GM06990 (cell line): ENCODE results near the gene DOCK1.

Experiments
- DNase-seq: peaks from one replicate; pipeline ENCODE4 v3.0.0-alpha.2; 2011; ENCODE audit not compliant: insufficient read length; ENCODE audit errors: extremely low read depth
- H3K27me3 ChIP-seq: replicated peaks from 2 replicates; pipeline ENCODE4 v1.6.0; 2011; ENCODE audit warnings: low read length; ENCODE audit not compliant: control insufficient read depth, insufficient read depth
- H3K36me3 ChIP-seq: 2 replicates; pipeline ENCODE4 v1.5.1; 2011; ENCODE audit warnings: low read length; ENCODE audit not compliant: control insufficient read depth, insufficient read depth
- H3K4me3 ChIP-seq: replicated peaks from 2 replicates; pipeline ENCODE4 v1.5.1; 2011; ENCODE audit warnings: low read depth, mild to moderate bottlenecking, control low read depth, low read length
- CTCF ChIP-seq: IDR thresholded peaks from 2 replicates; pipeline ENCODE4 v1.5.1; 2011; ENCODE audit warnings: low read length, control low read depth, mild to moderate bottlenecking, inconsistent platforms; ENCODE audit not compliant: insufficient read depth, poor library complexity, severe bottlenecking

DOCK1 gene

GRCh38 chr10:126945351-126946030, 40.3 kb downstream of the DOCK1 start:
- TF ChIP-seq CTCF = no peak
- H3K27me3 ChIP-seq = no peaks in the 10 kb centered on the region
- no peaks in the 10 kb centered on the region for H3K36me3 ChIP-seq
- no peak for DNase-seq
- no peak overlapping the region for H3K4me3 ChIP-seq

- H3K36me3 ChIP-seq = no peaks in the 10 kb centered on the region
- no peak for TF ChIP-seq CTCF
- no peaks in the 10 kb centered on the region for H3K27me3 ChIP-seq
- no peak for DNase-seq
- no peak overlapping the region for H3K4me3 ChIP-seq
Observed at GRCh38 chr10:126946746-126947145, 41.5 kb downstream of the DOCK1 start.

- no peaks in the 10 kb centered on the region for H3K36me3 ChIP-seq
- no peak for TF ChIP-seq CTCF
Observed at GRCh38 chr10:126948355-126949160, 43.3 kb downstream of the DOCK1 start.

GRCh38 chr10:126949161-126949503, 43.9 kb downstream of the DOCK1 start:
- H3K36me3 ChIP-seq = no peaks in the 10 kb centered on the region
- no peak for TF ChIP-seq CTCF
- no peak for DNase-seq
- no peaks in the 10 kb centered on the region for H3K27me3 ChIP-seq
- H3K4me3 ChIP-seq = no peak overlapping the region

More at GRCh38 chr10:126948355-126949160, 43.3 kb downstream of the DOCK1 start:
- Histone ChIP-seq H3K27me3 (no peaks in the 10 kb centered on the region), H3K4me3 (no peak overlapping the region)
- no peak for DNase-seq

GRCh38 chr10:126950401-126951105, 45.3 kb downstream of the DOCK1 start:
- TF ChIP-seq CTCF = no peak
- no peak overlapping the region for H3K4me3 ChIP-seq
- DNase-seq = no peak
- no peaks in the 10 kb centered on the region for H3K36me3 ChIP-seq
- no peaks in the 10 kb centered on the region for H3K27me3 ChIP-seq
